ENCODE results near the gene ROR2. TPM values are rescaled to one million over a fixed set of nuclear protein-coding genes. Genes with fewer than 3 reads are reported as not detected.

ROR2 gene
- total RNA-seq, 2 donors from 2014 or later = 4.0 to 5.4 TPM

DNA sequence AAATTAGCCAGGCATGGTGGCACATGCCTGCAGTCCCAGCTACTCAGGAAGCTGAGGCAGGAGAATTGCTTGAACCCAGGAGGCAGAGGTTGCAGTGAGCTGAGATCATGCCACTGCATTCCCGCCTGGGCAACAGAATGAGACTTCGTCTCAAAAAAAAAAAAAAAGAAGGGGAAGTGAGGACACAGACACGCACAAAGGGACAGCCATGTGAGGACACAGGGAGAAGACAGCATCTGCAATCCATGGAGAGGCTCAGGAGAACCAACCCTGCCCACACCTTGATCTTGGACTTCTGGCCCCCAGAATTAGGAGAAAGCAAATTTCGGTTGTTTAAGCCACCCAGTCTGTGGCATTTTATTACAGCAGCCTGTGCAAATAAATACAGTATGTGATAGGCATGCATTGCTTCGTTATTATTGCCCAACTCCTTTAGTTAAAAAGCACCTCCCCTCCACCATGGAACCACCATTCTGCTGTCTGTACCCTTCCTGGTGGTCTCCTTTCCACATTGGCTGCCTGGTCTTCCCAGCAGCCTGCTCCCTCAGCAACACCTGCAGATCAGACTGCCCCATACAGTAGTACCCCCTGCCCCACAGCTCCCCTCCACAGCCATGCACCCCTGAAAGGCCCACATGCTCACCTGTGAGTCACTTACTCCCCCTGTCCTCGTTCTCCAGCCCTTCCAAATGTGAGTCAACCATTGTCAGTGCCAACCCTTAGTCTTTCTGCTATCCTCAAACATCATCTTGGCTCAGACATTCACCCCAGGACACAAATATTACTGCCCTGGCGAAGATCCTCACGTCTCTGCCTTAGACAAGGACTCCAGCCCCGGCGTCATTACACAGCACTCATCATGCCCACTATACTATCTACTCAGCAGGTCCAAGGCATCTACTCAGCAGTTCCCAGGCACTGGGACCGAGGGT, 128.8 kb downstream of the ROR2 start:
- Histone ChIP-seq H3K27ac (no peak overlapping the region), H3K4me3 (no peak overlapping the region), H3K4me1 (peaks cover 11% of the 10 kb centered on the region), H3K9me3 (no peaks in the 10 kb centered on the region), H3K27me3 (no peaks in the 10 kb centered on the region), H3K36me3 (replicated peaks in 1 of 2; ENCODE audit: insufficient read depth in 1 of 2, low read depth in 2 of 2) (no peaks in the 10 kb centered on the region)
- TF ChIP-seq POLR2A (IDR thresholded peaks at IDR 0.05) = no peak
- TF ChIP-seq, protein P1, sequence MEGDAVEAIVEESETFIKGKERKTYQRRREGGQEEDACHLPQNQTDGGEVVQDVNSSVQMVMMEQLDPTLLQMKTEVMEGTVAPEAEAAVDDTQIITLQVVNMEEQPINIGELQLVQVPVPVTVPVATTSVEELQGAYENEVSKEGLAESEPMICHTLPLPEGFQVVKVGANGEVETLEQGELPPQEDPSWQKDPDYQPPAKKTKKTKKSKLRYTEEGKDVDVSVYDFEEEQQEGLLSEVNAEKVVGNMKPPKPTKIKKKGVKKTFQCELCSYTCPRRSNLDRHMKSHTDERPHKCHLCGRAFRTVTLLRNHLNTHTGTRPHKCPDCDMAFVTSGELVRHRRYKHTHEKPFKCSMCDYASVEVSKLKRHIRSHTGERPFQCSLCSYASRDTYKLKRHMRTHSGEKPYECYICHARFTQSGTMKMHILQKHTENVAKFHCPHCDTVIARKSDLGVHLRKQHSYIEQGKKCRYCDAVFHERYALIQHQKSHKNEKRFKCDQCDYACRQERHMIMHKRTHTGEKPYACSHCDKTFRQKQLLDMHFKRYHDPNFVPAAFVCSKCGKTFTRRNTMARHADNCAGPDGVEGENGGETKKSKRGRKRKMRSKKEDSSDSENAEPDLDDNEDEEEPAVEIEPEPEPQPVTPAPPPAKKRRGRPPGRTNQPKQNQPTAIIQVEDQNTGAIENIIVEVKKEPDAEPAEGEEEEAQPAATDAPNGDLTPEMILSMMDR (IDR thresholded peaks at IDR 0.05) = no peak
- DNase-seq (no peak), ATAC-seq (no peak)
- WGBS, 2 donors = 77 to 79% methylated on average over 11 of the region's 11 CpGs
- intact Hi-C loops (cut with DNase I) = no loop called here

DNA sequence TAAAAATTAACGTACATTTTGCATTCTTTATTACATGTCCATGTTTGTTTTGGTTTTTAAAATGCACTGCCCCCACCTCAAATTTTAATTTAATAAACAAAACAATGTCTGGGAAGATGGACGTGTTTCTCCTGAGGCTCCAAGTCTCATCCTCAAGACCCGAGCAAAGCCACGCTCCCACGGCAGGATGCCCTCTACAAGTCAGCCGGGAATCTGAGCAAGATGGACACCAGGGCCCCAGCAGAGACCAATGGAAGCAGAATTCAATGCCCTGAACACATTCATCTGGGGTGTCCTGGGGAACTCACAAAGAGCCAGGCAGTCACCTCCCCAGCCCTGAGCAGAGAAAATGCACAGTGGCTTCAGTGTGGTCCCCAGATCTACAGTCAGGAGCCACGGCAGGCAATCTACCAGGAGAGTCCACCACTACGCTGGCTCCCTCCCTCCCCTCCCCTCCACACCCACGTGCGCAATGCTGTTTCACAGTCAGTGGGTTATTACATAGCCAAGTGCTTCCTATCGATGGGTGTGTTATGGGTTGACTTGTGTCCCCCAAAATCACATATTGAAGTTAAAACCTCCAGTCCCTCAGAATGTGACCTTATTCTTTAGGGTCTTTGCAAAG, 129.8 kb downstream of the ROR2 start:
- TF ChIP-seq POLR2A (IDR thresholded peaks at IDR 0.05) = no peak
- TF ChIP-seq, protein P1 (IDR thresholded peaks at IDR 0.05) = no peak
- 85 to 86% methylated on average over 11 of the region's 11 CpGs for WGBS, 2 donors
- Histone ChIP-seq H3K4me3 (no peak overlapping the region), H3K9me3 (no peaks in the 10 kb centered on the region), H3K27me3 (no peaks in the 10 kb centered on the region), H3K36me3 (replicated peaks in 1 of 2; ENCODE audit: insufficient read depth in 1 of 2, low read depth in 2 of 2) (no peaks in the 10 kb centered on the region), H3K27ac (no peak overlapping the region), H3K4me1 (peaks cover 11% of the 10 kb centered on the region)
- ATAC-seq (no peak), DNase-seq (no peak)
- intact Hi-C loops (cut with DNase I) = no loop called here

DNA sequence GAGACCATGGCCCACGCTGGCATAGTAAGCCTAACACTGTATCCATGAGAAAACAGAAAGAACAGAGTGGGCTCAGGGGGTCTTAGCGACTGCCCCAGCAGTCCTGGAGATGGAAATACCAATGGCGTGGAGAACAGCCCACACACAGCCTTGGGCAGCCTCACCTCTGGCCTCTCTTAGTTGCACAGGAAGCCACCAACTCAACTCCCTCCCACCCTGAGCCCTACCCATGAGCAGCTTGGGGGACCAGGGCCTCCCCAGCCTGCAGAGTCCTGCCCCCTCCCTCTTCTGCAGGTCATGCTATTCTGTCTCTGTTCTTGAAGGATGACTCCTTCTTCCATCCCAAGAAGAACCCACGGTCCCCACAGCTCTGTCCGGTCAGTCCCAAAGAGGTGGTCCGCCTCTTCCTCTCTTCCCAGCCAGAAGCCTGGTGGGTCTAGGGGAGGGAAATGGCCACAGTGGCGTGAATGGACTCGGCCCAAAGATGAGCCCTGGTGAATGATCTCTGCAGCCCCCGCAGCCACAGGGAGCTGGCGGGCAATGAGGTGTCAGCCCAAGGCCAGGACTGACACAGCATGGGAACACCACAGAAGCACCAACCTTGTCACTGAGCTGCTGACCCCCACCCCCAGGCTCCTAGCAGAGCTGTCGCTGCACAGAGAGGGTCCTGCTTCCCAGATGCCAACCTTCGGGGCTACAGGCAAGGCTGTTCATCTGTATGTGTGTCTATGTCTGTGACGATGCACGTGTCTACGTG, 131.2 kb downstream of the ROR2 start:
- intact Hi-C loops (cut with DNase I) = no loop called here
- no peak for TF ChIP-seq POLR2A (IDR thresholded peaks at IDR 0.05)
- TF ChIP-seq, protein P1 (IDR thresholded peaks at IDR 0.05) = no peak
- Histone ChIP-seq H3K4me1 (peaks cover 11% of the 10 kb centered on the region), H3K36me3 (replicated peaks in 1 of 2; ENCODE audit: insufficient read depth in 1 of 2, low read depth in 2 of 2) (no peaks in the 10 kb centered on the region), H3K27me3 (no peaks in the 10 kb centered on the region), H3K4me3 (no peak overlapping the region), H3K27ac (no peak overlapping the region), H3K9me3 (no peaks in the 10 kb centered on the region)
- WGBS, 2 donors = 89 to 90% methylated on average over 6 to 15 of the region's 15 CpGs
- DNase-seq = no peak
- no peak for ATAC-seq

DNA sequence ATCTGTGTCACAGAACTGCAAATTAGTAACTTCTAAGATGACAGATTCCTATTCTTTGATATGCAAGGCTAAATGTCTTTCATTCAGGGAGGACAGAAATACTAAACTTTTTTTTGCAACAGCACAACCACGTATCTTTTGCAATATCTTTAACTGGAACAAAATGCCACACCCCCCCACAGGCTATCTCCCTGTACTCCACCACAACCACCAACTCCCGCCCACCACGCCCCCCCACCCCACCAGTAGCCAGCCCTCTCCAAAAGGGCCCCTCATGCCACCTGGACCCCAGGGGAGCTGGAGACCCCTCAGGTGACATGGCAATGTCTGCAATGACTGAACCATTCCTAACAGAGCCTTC, 131.8 kb downstream of the ROR2 start:
- TF ChIP-seq POLR2A (IDR thresholded peaks at IDR 0.05) = no peak
- TF ChIP-seq, protein P1 (IDR thresholded peaks at IDR 0.05) = no peak
- Histone ChIP-seq H3K27ac (no peak overlapping the region), H3K4me3 (no peak overlapping the region), H3K27me3 (no peaks in the 10 kb centered on the region), H3K9me3 (no peaks in the 10 kb centered on the region), H3K4me1 (peaks cover 11% of the 10 kb centered on the region), H3K36me3 (replicated peaks in 1 of 2; ENCODE audit: insufficient read depth in 1 of 2, low read depth in 2 of 2) (no peaks in the 10 kb centered on the region)
- DNase-seq (no peak), ATAC-seq (peak; percentile 18)
- WGBS, 2 donors = 7 to 22% methylated on average over 1 to 3 of the region's 3 CpGs
- intact Hi-C loops (cut with DNase I) = no loop called here
